GM12892 (cell line): ENCODE measurements around the gene BEX2.

Experiments
- POLR2A ChIP-seq: IDR thresholded peaks from 2 replicates; pipeline ENCODE4 v1.6.1; 2011; ENCODE audit warnings: low read depth, low read length, control low read depth
- POLR2AphosphoS5 ChIP-seq: IDR thresholded peaks from 2 replicates; pipeline ENCODE4 v1.6.1; 2011; ENCODE audit warnings: low read depth, low read length, control low read depth
- TAF1 ChIP-seq: IDR thresholded peaks from 2 replicates; pipeline ENCODE4 v1.6.1; 2011; ENCODE audit warnings: low read depth, mild to moderate bottlenecking, control low read depth, low read length, borderline replicate concordance

GRCh38 chrX:103279624-103280023, 31.2 kb downstream of the BEX2 start:
- TF ChIP-seq POLR2AphosphoS5 = no peak
- no peak for TF ChIP-seq TAF1
- TF ChIP-seq POLR2A = no peak
